GM18868 (cell line): ENCODE data around the gene TSSK6.

ENCODE experiments used
- ATAC-seq: cut with Tn5 transposase; IDR thresholded peaks from one replicate; pipeline ENCODE4 v1.9.1; 2021; ENCODE audit warnings: mild to moderate bottlenecking, moderate library complexity; ENCODE audit not compliant: unreplicated experiment

TSSK6 gene

GRCh38 chr19:19465436-19466070, 49.8 kb downstream of the TSSK6 start:
- ATAC-seq: no peak

DNA sequence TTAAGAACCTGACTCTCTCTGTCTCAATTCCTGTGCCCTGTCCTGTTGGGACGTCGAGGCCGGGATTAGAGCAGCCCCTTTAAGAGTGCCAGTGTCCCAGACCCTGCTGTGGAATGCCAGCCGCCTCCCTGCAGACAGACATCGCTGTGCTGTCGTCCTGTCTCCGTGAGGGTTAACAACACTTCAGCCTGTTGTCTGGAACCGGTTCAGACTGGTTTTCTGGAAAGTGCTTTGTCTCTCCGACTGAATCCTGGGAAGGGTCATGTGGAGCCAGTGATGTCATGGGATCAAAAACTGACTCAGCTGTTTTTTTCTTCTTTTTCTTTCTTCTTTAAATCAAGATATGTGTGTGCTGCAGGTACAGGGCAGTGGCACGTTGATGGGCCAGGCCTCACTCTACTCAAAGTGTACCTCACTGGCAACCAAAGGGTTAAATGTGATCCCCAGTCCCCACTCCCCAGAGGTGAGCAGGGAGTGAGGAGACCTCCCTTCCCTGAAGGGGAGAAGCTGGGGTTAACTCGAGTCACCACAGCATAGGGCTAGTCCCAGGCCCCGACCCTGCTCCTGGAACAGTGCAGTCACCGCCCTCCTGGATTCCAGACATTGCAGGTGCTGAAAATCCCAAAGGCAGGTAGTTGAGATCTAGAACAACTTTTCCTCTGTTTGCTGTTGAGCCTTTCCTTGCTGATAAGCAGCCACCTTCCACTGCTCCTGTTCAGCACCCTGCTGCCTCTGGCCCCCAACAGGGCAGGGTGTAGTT, 50.8 kb downstream of the TSSK6 start:
- ATAC-seq: no peak
